GM21381 (cell line): Measurements from ENCODE around the gene LCE1E.

Source experiments
- ATAC-seq: cut with Tn5 transposase; IDR thresholded peaks from one replicate; pipeline ENCODE4 v1.9.1; 2021; ENCODE audit warnings: mild to moderate bottlenecking, moderate library complexity; ENCODE audit not compliant: unreplicated experiment

The LCE1E gene

GRCh38 chr1:152777510-152778137, 8.4 kb upstream of the LCE1E start:
- no peak for ATAC-seq

- ATAC-seq, result no peak
Measured at GRCh38 chr1:152783095-152783494, 3.0 kb upstream of the LCE1E start.

GRCh38 chr1:152795686-152796085, 9.6 kb downstream of the LCE1E start:
- ATAC-seq, result no peak

- no peak for ATAC-seq
Measured at GRCh38 chr1:152796421-152796820, 10.4 kb downstream of the LCE1E start, which contains the start of gene LCE1D. TSS of gene LCE1D (plus strand) at chr1:152796721. CDS start at chr1:152797795, 1,074 bp downstream.

GRCh38 chr1:152801333-152801732, 15.3 kb downstream of the LCE1E start:
- no peak for ATAC-seq

GRCh38 chr1:152806576-152806975, 20.5 kb downstream of the LCE1E start, which contains the start of gene LCE1C:
TSS of gene LCE1C (minus strand) at chr1:152806651. CDS start at chr1:152805478, 1,173 bp downstream.
- ATAC-seq, result no peak

- ATAC-seq, result no peak
Measured at GRCh38 chr1:152811050-152811449, 25.0 kb downstream of the LCE1E start.

GRCh38 chr1:152811671-152812070, 25.6 kb downstream of the LCE1E start, which contains the start of gene LCE1B:
TSS of gene LCE1B (plus strand) at chr1:152811971. CDS start at chr1:152812447, 476 bp downstream.
- ATAC-seq, result no peak

- ATAC-seq, result no peak
Measured at GRCh38 chr1:152817309-152817708, 31.3 kb downstream of the LCE1E start.

GRCh38 chr1:152823294-152823693, 37.2 kb downstream of the LCE1E start:
- ATAC-seq, result no peak

GRCh38 chr1:152824964-152825363, 38.9 kb downstream of the LCE1E start:
- no peak for ATAC-seq

- ATAC-seq, result no peak
Measured at GRCh38 chr1:152827173-152827572, 41.1 kb downstream of the LCE1E start, which contains the start of gene LCE1A. TSS of gene LCE1A (plus strand) at chr1:152827473. CDS start at chr1:152827473, 0 bp downstream.

GRCh38 chr1:152836870-152837269, 50.8 kb downstream of the LCE1E start:
- ATAC-seq, result no peak
